GM12873 (cell line): ENCODE measurements around the gene KCNJ14.

Experiments
- CTCF ChIP-seq: IDR thresholded peaks from 2 replicates; pipeline ENCODE4 v1.5.1; 2012; ENCODE audit warnings: low read depth, mild to moderate bottlenecking, moderate library complexity, low read length, control low read depth; ENCODE audit not compliant: insufficient read depth; ENCODE audit errors: missing control alignments

The KCNJ14 gene

GRCh38 chr19:48508729-48509411, 53.5 kb downstream of the KCNJ14 start:
- no peak for TF ChIP-seq CTCF

- no peak for TF ChIP-seq CTCF
Observed at GRCh38 chr19:48509467-48510194, 54.3 kb downstream of the KCNJ14 start.

GRCh38 chr19:48510421-48511268, 55.3 kb downstream of the KCNJ14 start:
- no peak for TF ChIP-seq CTCF

GRCh38 chr19:48511321-48511731, 56.0 kb downstream of the KCNJ14 start:
- TF ChIP-seq CTCF = no peak

- TF ChIP-seq CTCF = no peak
Observed at GRCh38 chr19:48511800-48512503, 56.6 kb downstream of the KCNJ14 start, which contains the start of gene LMTK3. TSS of gene LMTK3 (minus strand) at chr19:48511835. CDS start at chr19:48511576, 259 bp downstream.

- no peak for TF ChIP-seq CTCF
Observed at GRCh38 chr19:48512504-48513288, 57.3 kb downstream of the KCNJ14 start.
